NCI-H1694 (cell line): ENCODE data around the gene THRB.

Experiments
- DNase-seq: peaks from one replicate; lab custom pipeline; 2025; lab: John Stamatoyannopoulos, UW

Gene THRB

GRCh38 chr3:24225385-24225950 is 269.2 kb downstream of the THRB start:
- DNase-seq, result no peak

- DNase-seq, result no peak
These were observed 269.8 kb downstream of the THRB start for GRCh38 chr3:24224666-24225384.

DNA sequence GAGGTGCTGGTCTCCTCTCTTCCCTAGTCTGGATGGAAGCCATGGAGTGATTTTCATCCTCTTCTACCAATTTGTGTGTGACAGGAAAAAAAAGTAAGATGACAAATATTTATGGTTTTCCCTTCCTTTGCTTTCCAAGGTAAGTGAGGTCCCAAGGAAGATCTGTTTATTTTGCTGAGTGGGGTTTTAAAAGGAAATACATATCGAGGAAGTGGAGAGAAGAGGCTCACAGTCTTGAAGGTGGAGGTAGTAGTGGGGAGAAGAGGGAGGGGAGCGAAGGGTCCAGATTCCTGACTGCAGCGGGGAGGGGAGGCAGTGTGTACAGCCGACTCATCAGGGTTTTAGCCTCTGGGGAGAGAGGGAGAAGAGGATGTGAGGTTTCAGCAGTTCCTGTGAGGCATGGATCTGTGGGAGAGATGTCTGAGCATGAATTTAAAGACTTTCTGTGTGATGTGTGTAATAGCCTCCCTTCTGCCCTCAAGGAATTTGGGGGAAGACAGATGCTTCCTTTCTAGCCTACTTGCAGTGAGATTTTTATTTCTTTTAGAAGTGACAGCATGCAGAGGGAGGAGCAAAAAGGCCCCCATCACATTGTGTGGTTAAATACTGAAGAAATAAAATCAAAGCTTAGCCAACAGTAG is 272.4 kb downstream of the THRB start:
- DNase-seq, result no peak

DNA sequence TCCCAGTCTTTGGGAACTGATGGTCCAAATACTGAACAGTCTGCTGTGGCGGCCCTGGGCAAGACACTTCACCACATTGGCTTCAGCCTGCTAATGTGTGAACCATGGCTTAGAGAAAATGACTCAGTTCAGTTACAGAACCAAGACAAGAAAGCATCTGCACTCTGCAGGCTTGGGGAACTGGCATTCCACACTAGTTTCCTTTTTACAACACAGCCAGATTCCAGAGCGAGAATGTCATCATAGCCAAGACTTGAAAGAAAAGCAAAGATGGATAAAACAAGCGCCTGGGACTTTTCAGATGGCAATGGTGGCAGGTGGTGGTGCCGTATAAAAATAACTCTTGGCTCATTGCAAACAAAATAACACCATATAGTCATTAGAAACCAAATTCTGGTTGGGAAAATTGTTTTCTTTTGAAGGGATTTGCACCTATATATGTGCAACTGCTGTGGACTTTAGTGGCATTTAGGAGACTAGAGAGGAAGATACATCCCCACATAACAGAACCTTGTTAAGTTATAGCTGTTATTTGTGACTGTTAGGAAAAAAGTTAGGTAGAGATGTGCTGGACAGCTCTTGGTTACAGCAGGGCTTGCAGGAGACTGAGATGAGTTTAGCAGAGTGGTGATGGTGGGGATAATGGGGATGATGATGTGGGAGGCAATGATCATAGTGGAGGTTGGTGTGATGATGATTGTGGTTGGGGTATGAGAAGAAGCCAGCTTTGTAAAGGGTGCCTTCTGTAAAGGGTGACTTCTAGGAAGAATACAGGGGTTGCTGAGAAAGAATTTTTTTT is 273.6 kb downstream of the THRB start:
- DNase-seq, result no peak

GRCh38 chr3:24215502-24215901 is 279.1 kb downstream of the THRB start:
- DNase-seq, result no peak

DNA sequence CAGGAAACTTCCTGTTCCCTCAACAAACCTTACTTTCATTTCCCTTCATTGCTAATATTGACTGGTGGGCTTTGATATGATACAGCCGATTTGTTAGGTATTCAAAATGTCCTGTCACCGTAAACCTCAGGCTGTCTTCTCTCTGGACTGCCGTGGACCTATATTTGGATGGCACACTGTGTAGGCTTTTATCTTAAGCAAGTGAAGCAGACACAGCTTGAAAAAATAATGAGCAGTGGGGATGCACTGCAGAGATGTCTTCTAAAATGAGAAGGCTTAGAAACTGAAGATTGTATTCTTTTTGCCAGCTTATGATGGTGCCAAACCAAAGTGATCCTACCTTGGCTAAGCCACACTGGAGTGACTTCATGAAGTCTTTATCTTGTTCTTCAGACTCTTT is 283.3 kb downstream of the THRB start:
- no peak for DNase-seq

- DNase-seq, result no peak
These were observed 292.6 kb downstream of the THRB start for GRCh38 chr3:24202071-24202470.

GRCh38 chr3:24201301-24201700 is 293.3 kb downstream of the THRB start:
- no peak for DNase-seq

GRCh38 chr3:24199775-24200247 is 294.8 kb downstream of the THRB start:
- DNase-seq, result no peak

DNA sequence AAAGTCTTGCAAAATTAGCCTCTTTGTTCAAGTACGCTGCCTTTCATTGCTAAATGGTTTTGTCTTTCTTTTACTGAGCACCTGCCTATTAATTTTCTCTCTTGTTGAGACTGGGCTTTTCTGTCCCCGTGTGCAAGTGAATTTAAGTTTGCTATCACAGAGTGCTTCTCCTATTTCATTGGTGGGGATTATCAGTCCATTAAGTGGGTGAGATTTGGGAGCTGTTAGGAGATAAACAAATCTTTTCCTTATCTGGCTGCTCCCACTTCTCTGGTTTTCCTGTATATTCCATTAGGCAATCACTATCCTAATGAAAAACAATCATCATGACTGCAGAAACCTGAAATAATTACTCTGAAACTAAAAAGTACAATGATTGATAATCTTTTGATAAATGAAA is 295.4 kb downstream of the THRB start:
- no peak for DNase-seq

DNA sequence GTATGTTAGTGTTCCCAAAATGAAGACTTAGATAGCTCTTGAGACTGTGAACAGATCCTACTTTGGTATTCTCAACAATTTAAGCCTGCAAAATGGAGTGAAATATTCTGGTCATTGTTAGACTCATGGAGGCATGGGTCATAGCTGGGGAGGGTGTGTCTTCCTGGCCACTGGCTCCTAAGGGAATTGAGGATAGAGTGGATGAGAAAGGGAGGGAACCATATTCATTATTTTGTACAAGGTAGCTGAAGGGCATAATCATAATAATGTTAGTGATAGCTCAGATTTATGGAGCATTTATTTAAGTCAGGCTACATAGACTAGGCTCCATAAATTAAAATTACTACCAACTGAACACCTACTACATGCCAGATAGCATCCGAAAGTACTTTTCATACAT is 295.9 kb downstream of the THRB start:
- no peak for DNase-seq

GRCh38 chr3:24197809-24198208 is 296.8 kb downstream of the THRB start:
- DNase-seq, result no peak

DNA sequence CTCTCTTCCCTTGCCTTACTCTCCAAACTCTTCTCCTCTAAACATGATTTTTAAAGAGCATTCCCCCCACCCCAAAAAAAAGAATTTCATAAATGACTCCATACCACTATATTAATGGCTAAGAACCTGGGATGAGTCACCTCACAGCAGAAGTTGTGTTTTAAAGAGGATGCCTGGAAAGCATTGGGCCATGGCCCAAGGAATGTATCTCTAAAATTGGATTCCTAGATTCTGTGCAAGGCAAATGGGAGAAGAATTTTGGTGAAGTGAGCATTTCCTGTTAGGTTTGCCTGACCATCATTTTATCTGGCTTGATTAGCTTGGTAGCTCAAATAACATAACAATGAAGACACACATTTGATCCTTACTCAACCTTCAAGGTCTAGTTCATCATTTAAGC is 298.1 kb downstream of the THRB start:
- DNase-seq, result no peak

DNA sequence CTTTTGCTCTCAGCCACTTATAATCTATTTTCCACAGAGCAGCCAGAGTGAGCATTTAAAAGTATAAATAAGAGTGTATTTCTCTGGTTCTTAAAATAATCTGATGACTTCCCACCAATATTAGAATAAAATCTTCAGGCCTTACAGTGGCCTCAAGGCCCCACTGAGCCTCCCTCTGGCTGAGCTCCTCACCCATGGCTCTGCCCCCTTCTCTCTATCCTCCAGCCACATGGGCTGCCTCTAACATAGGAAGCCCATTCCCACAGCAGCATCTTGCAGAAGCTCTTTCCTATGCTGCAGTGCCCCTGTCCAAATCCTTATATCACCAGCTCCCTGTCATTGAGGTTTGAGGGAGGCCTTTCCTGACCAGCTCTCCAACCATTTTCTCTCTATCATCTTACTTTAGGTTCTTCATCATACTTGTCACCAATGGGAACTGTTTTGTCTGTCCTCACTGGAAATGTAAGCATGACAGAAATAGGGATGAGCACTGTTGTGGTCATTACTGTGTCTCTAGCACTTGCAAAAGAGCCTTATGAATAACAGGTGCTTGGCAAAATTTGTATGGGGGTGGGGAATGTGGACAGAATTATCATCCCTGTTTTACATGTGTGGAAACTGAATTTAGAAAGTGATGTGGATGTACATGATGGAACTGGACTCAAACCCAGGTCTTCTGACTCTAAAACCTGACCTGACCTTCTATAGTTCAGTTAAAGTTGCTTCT is 299.0 kb downstream of the THRB start:
- no peak for DNase-seq

DNA sequence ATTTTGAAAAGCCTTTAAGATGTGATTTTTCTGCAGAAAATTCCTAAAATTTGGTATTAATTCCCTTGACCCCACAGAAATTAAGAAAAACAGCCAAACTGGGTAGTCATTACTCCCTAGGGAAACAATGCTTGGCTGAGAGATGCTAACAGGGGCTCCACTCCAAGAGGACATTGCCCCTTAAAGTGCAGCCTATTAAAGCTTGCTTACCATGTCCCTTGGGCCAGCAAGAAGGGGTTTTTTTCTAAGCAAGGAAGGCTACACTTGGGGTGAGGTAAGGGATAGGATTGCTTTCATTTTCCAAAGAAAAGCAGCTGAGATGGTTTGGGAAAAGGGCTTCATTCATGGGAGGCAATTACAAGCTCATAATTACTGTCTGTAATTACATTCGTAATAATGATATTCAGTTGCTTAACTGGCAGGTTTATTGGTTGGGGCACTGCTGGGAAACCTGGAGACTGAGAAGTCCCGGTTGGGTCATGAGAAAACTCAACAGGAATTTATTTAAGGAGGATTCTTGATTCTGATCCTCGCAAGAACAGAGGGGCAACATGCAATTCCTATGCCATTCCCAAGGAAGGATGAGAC is 302.1 kb downstream of the THRB start:
- no peak for DNase-seq

GRCh38 chr3:24191801-24192403 is 302.7 kb downstream of the THRB start:
- DNase-seq, result no peak

GRCh38 chr3:24190256-24190655 is 304.4 kb downstream of the THRB start:
- DNase-seq, result no peak

- peak; percentile 9 for DNase-seq
These were observed 308.8 kb downstream of the THRB start for GRCh38 chr3:24185738-24186384.

DNA sequence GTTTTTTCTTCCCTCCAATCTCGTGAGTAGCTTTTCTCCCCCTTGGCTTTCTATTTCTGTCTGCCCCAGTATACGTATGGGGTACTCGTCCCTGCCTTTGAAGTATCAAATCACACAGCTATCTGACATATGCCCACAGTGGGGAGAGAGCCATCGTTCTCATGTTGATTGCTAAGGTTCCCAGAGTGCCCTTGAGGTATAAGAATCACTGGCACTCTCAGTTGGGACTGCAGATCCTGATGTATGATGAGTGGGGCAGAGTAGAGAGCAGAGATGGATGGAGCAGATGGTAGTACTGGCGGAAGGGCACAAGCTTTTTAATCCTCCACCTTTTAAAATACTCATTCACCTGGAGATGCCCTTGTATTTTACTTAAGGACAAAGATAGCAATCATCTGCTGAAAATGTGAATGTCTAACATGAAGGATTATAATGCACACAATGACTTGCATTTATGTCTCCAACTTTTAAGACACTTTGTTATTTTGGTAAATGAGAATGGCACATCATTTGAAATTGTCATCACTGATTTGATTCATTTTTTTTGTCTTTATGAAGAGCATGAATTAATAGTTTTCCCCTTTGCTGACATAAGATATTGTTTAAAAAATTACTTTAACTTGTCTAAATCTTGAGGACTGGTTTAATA is 310.0 kb downstream of the THRB start:
- DNase-seq, result no peak

GRCh38 chr3:24182756-24183155 is 311.9 kb downstream of the THRB start:
- DNase-seq, result no peak
